Keratinocyte (primary cell): ENCODE results near the gene LRFN3. TPM values are rescaled to one million over a fixed set of nuclear protein-coding genes. Genes with fewer than 3 reads are reported as not detected.
"Not testable (repeated sequence)": the region's sequence is repeated elsewhere in the genome, so short reads cannot be mapped to it uniquely, and the experiment has no call there.

Experiments
- DNase-seq: peaks from one replicate; pipeline ENCODE4 v3.0.0-alpha.2; 2011; ENCODE audit warnings: low read depth, missing footprints, low spot score
- FAIRE-seq: peaks from 2 replicates; lab custom pipeline; 2011; peaks lifted over from hg19 to GRCh38; lab: Jason Lieb, UNC
- H2AFZ ChIP-seq: 2 replicates; pipeline ENCODE4 v1.6.0; 2012; ENCODE audit warnings: low read length, control low read depth, inconsistent platforms; ENCODE audit not compliant: control insufficient read depth
- H3K27ac ChIP-seq: 2 replicates; pipeline ENCODE4 v1.5.1; 2011; ENCODE audit warnings: low read length; ENCODE audit not compliant: control insufficient read depth, insufficient read depth
- H3K27me3 ChIP-seq: 3 replicates; pipeline ENCODE4 v1.6.0; 2011; ENCODE audit warnings: low read length; ENCODE audit not compliant: control insufficient read depth, insufficient read depth; ENCODE audit errors: extremely low read depth
- H3K36me3 ChIP-seq, 2 experiments: 2 replicates in 1 of 2; 3 replicates in 1 of 2; pipeline ENCODE4 v1.5.1; 2011; ENCODE audit warnings: low read length in 2 of 2, mild to moderate bottlenecking in 1 of 2; ENCODE audit not compliant: control insufficient read depth in 2 of 2, insufficient read depth in 2 of 2; ENCODE audit errors: extremely low read depth in 1 of 2
- H3K4me1 ChIP-seq: 3 replicates; pipeline ENCODE4 v1.5.1; 2011; ENCODE audit warnings: low read length; ENCODE audit not compliant: control insufficient read depth, insufficient read depth; ENCODE audit errors: extremely low read depth
- H3K4me2 ChIP-seq: 3 replicates; pipeline ENCODE4 v1.6.0; 2011; ENCODE audit warnings: low read depth, low read length; ENCODE audit not compliant: control insufficient read depth, insufficient read depth; ENCODE audit errors: extremely low read depth
- H3K4me3 ChIP-seq, 3 experiments: fragments of 200-600 bp in 1 of 3; sonication (generic) in 1 of 3; 2 replicates in 2 of 3; 3 replicates in 1 of 3; pipeline ENCODE4 v1.5.1; 2011 to 2016; ENCODE audit warnings: low read length in 3 of 3, mild to moderate bottlenecking in 3 of 3, control low read depth in 2 of 3, inconsistent platforms in 1 of 3, low read depth in 1 of 3, mixed read lengths in 1 of 3, mixed run types in 1 of 3, moderate library complexity in 1 of 3; ENCODE audit not compliant: control insufficient read depth in 2 of 3, insufficient read depth in 2 of 3; ENCODE audit errors: extremely low read depth in 1 of 3
- H3K79me2 ChIP-seq: 2 replicates; pipeline ENCODE4 v1.6.0; 2012; ENCODE audit warnings: low read length; ENCODE audit not compliant: control insufficient read depth, insufficient read depth
- H3K9ac ChIP-seq: 3 replicates; pipeline ENCODE4 v1.6.0; 2011; ENCODE audit warnings: low read length; ENCODE audit not compliant: control insufficient read depth, insufficient read depth; ENCODE audit errors: extremely low read depth
- H3K9me1 ChIP-seq: 3 replicates; pipeline ENCODE4 v1.6.0; 2011; ENCODE audit warnings: low read length; ENCODE audit not compliant: control insufficient read depth, insufficient read depth; ENCODE audit errors: extremely low read depth
- H3K9me3 ChIP-seq: 2 replicates; pipeline ENCODE4 v1.5.1; 2012; ENCODE audit warnings: low read depth, low read length; ENCODE audit not compliant: control insufficient read depth
- H4K20me1 ChIP-seq: 3 replicates; pipeline ENCODE4 v1.6.0; 2011; ENCODE audit warnings: low read length; ENCODE audit not compliant: control insufficient read depth, insufficient read depth; ENCODE audit errors: extremely low read depth
- EZH2 ChIP-seq: IDR thresholded peaks from one replicate; pipeline ENCODE4 v1.6.1; 2012; ENCODE audit warnings: inconsistent platforms, mild to moderate bottlenecking, low read length, moderate library complexity
- dilution Hi-C: fragments of 300-500 bp; cut with MboI; formaldehyde crosslinking; loops from one replicate; pipeline ENCODE4 v1.7.0; 2020; ENCODE audit warnings: low sequenced_read_pairs; ENCODE audit not compliant: extremely low pct_ligation_motif_present
- polyA plus RNA-seq, 5 experiments: library from polyadenylated mRNA; depleted of rRNA in 3 of 5; stranded (reverse) in 3 of 5; stranded (forward) in 1 of 5; unstranded in 1 of 5; fragments of >200 nt; gene quantifications; 1 replicate in 1 of 5; 2 replicates in 3 of 5; 3 replicates in 1 of 5; pipeline versions ENCODE4 v1.2.1 to v1.2.3, GENCODE V29; 2011 to 2012; ENCODE audit warnings: missing spikeins in 2 of 5, low read depth in 1 of 5, low replicate concordance in 1 of 5
- TF ChIP-seq, protein P1 (sequence below), 3 experiments: IDR thresholded peaks in 1 of 3; conservative IDR thresholded peaks in 1 of 3; optimal IDR thresholded peaks in 1 of 3; 2 replicates in 2 of 3; 3 replicates in 1 of 3; pipeline versions ENCODE3 to v1.5.1; 2011; ENCODE audit warnings: low read length in 3 of 3, mild to moderate bottlenecking in 3 of 3, moderate library complexity in 2 of 3, control low read depth in 1 of 3, inconsistent platforms in 1 of 3; ENCODE audit not compliant: insufficient read depth in 2 of 3; ENCODE audit errors: extremely low read depth in 1 of 3

The LRFN3 gene
- polyA plus RNA-seq, 1 donor (not counting 4 experiments of a cell fraction or from before 2014, with no cell fraction given): 0.73 TPM

DNA sequence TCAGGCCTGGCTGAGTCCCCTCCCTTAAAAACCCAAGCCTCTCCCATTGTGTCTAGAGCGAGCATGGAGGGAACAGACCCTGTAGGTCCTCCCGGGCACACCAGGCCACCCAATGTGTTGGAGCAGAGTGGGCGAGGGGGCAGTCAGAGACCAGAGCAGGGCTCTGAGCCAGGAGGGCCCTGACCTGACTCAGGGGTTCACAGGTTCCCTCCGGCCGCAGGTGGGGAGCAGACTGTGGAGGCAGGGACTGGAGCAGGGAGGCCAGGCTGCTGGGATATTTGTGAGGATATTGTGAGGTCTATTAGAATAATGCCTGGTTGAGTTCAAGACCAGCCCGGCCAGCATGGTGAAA lies 26.5 kb upstream of the LRFN3 start:
- Histone ChIP-seq H4K20me1 (no peaks in the 10 kb centered on the region), H3K4me3 (no peak overlapping the region), H3K4me2 (no peak overlapping the region), H2AFZ (no peak overlapping the region), H3K9ac (no peak overlapping the region), H3K36me3 (no peaks in the 10 kb centered on the region), H3K27ac (no peak overlapping the region), H3K9me1 (no peaks in the 10 kb centered on the region), H3K27me3 (no peaks in the 10 kb centered on the region), H3K4me1 (no peaks in the 10 kb centered on the region), H3K9me3 (no peaks in the 10 kb centered on the region), H3K79me2 (no peaks in the 10 kb centered on the region)
- dilution Hi-C loops: no loop called here
- no peak for FAIRE-seq
- DNase-seq: no peak
- TF ChIP-seq, protein P1, sequence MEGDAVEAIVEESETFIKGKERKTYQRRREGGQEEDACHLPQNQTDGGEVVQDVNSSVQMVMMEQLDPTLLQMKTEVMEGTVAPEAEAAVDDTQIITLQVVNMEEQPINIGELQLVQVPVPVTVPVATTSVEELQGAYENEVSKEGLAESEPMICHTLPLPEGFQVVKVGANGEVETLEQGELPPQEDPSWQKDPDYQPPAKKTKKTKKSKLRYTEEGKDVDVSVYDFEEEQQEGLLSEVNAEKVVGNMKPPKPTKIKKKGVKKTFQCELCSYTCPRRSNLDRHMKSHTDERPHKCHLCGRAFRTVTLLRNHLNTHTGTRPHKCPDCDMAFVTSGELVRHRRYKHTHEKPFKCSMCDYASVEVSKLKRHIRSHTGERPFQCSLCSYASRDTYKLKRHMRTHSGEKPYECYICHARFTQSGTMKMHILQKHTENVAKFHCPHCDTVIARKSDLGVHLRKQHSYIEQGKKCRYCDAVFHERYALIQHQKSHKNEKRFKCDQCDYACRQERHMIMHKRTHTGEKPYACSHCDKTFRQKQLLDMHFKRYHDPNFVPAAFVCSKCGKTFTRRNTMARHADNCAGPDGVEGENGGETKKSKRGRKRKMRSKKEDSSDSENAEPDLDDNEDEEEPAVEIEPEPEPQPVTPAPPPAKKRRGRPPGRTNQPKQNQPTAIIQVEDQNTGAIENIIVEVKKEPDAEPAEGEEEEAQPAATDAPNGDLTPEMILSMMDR (optimal IDR thresholded peaks at IDR 0.05 in 1 of 3, IDR thresholded peaks at IDR 0.05 in 1 of 3, conservative IDR thresholded peaks at IDR 0.05 in 1 of 3; ENCODE audit: extremely low read depth in 1 of 3, insufficient read depth in 2 of 3, low read length in 3 of 3): no peak
- TF ChIP-seq EZH2: no peak

DNA sequence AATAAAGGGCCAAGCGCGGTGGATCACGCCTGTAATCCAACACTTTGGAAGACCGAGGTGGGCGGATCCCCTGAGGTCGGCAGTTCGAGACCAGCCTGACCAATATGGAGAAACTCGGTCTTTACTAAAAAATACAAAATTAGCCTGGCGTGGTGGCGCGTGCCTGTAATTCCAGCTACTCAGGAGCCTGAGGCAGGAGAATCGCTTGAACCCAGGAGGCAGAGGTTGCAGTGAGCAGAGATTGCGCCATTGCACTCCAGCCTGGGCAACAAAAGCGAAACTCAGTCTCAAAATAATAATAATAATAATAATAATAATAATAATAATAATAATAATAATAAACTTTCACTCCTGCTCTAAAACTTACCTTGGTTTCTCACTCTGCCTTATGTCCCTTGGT lies 25.8 kb upstream of the LRFN3 start:
- H4K20me1 ChIP-seq, FAIRE-seq, H3K79me2 ChIP-seq, H3K4me1 ChIP-seq, H3K36me3 ChIP-seq, DNase-seq, dilution Hi-C loops, H3K4me2 ChIP-seq, H3K9me1 ChIP-seq, H3K9ac ChIP-seq, H3K9me3 ChIP-seq, H3K4me3 ChIP-seq, H3K27ac ChIP-seq, H3K27me3 ChIP-seq, H2AFZ ChIP-seq: not testable (repeated sequence)

DNA sequence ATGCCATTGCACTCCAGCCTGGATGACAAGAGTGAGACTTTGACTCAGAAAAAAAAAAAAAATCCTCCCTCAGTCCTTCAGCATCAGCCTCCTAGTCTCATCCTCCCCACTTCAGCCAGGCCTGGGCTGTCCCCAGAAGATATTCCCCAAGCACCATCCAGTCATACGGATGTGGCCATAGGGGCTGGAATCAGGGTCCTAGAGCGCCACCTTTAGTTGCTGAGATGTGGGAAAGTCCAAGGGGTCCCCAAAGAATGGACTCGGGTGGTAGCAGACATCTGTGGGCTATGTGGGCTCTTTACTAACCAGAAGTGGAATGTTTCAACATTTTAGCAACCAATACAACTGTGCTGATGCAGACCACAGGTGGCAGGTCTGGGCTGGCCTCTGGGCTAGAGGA lies 25.0 kb upstream of the LRFN3 start:
- Histone ChIP-seq H3K27ac (no peak overlapping the region), H3K4me2 (no peak overlapping the region), H2AFZ (no peak overlapping the region), H3K27me3 (no peaks in the 10 kb centered on the region), H3K4me3 (no peak overlapping the region), H4K20me1 (no peaks in the 10 kb centered on the region), H3K9me1 (no peaks in the 10 kb centered on the region), H3K36me3 (no peaks in the 10 kb centered on the region), H3K79me2 (no peaks in the 10 kb centered on the region), H3K9ac (no peak overlapping the region), H3K9me3 (no peaks in the 10 kb centered on the region), H3K4me1 (no peaks in the 10 kb centered on the region)
- DNase-seq: no peak
- no peak for FAIRE-seq
- dilution Hi-C loops: no loop called here
- TF ChIP-seq, protein P1 (optimal IDR thresholded peaks at IDR 0.05 in 1 of 3, IDR thresholded peaks at IDR 0.05 in 1 of 3, conservative IDR thresholded peaks at IDR 0.05 in 1 of 3; ENCODE audit: extremely low read depth in 1 of 3, insufficient read depth in 2 of 3, low read length in 3 of 3): no peak
- no peak for TF ChIP-seq EZH2
